ENCODE measurements around the gene TRAF7.
"Not testable (repeated sequence)": the region's sequence is repeated elsewhere in the genome, so short reads cannot be mapped to it uniquely, and the experiment has no call there.

GRCh38 chr16:2107121-2107790, 48.3 kb upstream of the TRAF7 start:
- TF ChIP-seq CTCF (IDR thresholded peaks at IDR 0.05; ENCODE audit: borderline replicate concordance, extremely low read depth, low read length, poor library complexity, severe bottlenecking); EZH2 (IDR thresholded peaks at IDR 0.05; ENCODE audit: borderline replicate concordance, low read depth, low read length, severe bottlenecking): not testable (repeated sequence)

All from DND-41 (cell line).